ENCODE data around the gene PPP1R8. TPM values are rescaled to one million over a fixed set of nuclear protein-coding genes. Genes with fewer than 3 reads are reported as not detected.

Gene PPP1R8
- total RNA-seq, 2 experiments from 2014 or later: 57.3 to 72.4 TPM

- BruUV-seq (replicated peaks): no TSS peak
- ChIA-PET POLR2A (no interaction called here), CTCF (ENCODE audit: unreplicated experiment) (interaction anchor here (0.6 kb wide), 1 partner anchor 257 kb away, joined by 3 read pairs; no protein-coding TSS in a partner anchor)
- H3K27ac ChIP-seq (ENCODE audit: low read depth, low read length, poor library complexity, severe bottlenecking): no peak overlapping the region
- H3K79me2 ChIP-seq (ENCODE audit: insufficient read depth, low read depth, low read length): no peaks in the 10 kb centered on the region
- peaks cover 72% of the 10 kb centered on the region for H3K4me1 ChIP-seq (ENCODE audit: insufficient read depth, low read length, poor library complexity, severe bottlenecking)
- no peak overlapping the region for H3K4me2 ChIP-seq (ENCODE audit: low read length)
- H3K4me3 ChIP-seq (ENCODE audit: low read depth, low read length, poor library complexity, severe bottlenecking): no peak overlapping the region
- no peak for DNase-seq (ENCODE audit: low spot score)
- intact Hi-C loops (cut with micrococcal nuclease; ENCODE audit: unreplicated experiment): no loop called here
- H3K9me3 ChIP-seq (ENCODE audit: low read length): no peaks in the 10 kb centered on the region
- H4K20me1 ChIP-seq (ENCODE audit: insufficient read depth, low read length): no peaks in the 10 kb centered on the region
- no peak for TF ChIP-seq EZH2phosphoT487 (IDR thresholded peaks at IDR 0.05; ENCODE audit: borderline replicate concordance, low read depth, low read length)
- no peak for TF ChIP-seq CTCF (conservative IDR thresholded peaks at IDR 0.05; ENCODE audit: low read length)
- no peaks in the 10 kb centered on the region for H3K9me2 ChIP-seq (ENCODE audit: insufficient read depth, low read length)
- no peak overlapping the region for H2AFZ ChIP-seq (ENCODE audit: low read length)
- H3K36me3 ChIP-seq (ENCODE audit: insufficient read depth, low read length): peaks cover 36% of the 10 kb centered on the region
These were observed 55.2 kb downstream of the PPP1R8 start for GRCh38 chr1:27885621-27886352.

GRCh38 chr1:27886353-27886679, 55.7 kb downstream of the PPP1R8 start:
- BruUV-seq (replicated peaks): no TSS peak
- CTCF ChIA-PET (ENCODE audit: unreplicated experiment): interaction anchor here (0.6 kb wide), 1 partner anchor 258 kb away, joined by 3 read pairs; no protein-coding TSS in a partner anchor
- Histone ChIP-seq H3K36me3 (ENCODE audit: insufficient read depth, low read length) (peaks cover 41% of the 10 kb centered on the region), H3K27ac (ENCODE audit: low read depth, low read length, poor library complexity, severe bottlenecking) (peak overlapping the region; percentile 52), H3K4me3 (ENCODE audit: low read depth, low read length, poor library complexity, severe bottlenecking) (no peak overlapping the region), H3K4me1 (ENCODE audit: insufficient read depth, low read length, poor library complexity, severe bottlenecking) (peaks cover 77% of the 10 kb centered on the region), H4K20me1 (ENCODE audit: insufficient read depth, low read length) (no peaks in the 10 kb centered on the region), H3K79me2 (ENCODE audit: insufficient read depth, low read depth, low read length) (no peaks in the 10 kb centered on the region), H3K9me2 (ENCODE audit: insufficient read depth, low read length) (no peaks in the 10 kb centered on the region), H3K9me3 (ENCODE audit: low read length) (no peaks in the 10 kb centered on the region), H3K4me2 (ENCODE audit: low read length) (peak overlapping the region; percentile 64; the same call in 1 of the 2 replicates), H2AFZ (ENCODE audit: low read length) (no peak overlapping the region)
- no peak for DNase-seq (ENCODE audit: low spot score)
- POLR2A ChIA-PET: no interaction called here
- TF ChIP-seq CTCF (conservative IDR thresholded peaks at IDR 0.05; ENCODE audit: low read length): no peak
- no peak for TF ChIP-seq EZH2phosphoT487 (IDR thresholded peaks at IDR 0.05; ENCODE audit: borderline replicate concordance, low read depth, low read length)
- intact Hi-C loops (cut with micrococcal nuclease; ENCODE audit: unreplicated experiment): no loop called here

- TF ChIP-seq CTCF (conservative IDR thresholded peaks at IDR 0.05; ENCODE audit: low read length) (no peak), EZH2phosphoT487 (IDR thresholded peaks at IDR 0.05; ENCODE audit: borderline replicate concordance, low read depth, low read length) (no peak)
- H2AFZ ChIP-seq (ENCODE audit: low read length): no peak overlapping the region
- intact Hi-C loops (cut with micrococcal nuclease; ENCODE audit: unreplicated experiment): no loop called here
- H3K4me3 ChIP-seq (ENCODE audit: low read depth, low read length, poor library complexity, severe bottlenecking): no peak overlapping the region
- ChIA-PET POLR2A (no interaction called here), CTCF (ENCODE audit: unreplicated experiment) (interaction anchor here (0.6 kb wide), 1 partner anchor 258 kb away, joined by 3 read pairs; no protein-coding TSS in a partner anchor)
- BruUV-seq (replicated peaks): no TSS peak
- DNase-seq (ENCODE audit: low spot score): no peak
- no peaks in the 10 kb centered on the region for H3K79me2 ChIP-seq (ENCODE audit: insufficient read depth, low read depth, low read length)
- H3K9me3 ChIP-seq (ENCODE audit: low read length): no peaks in the 10 kb centered on the region
- H3K4me2 ChIP-seq (ENCODE audit: low read length): peak overlapping the region; percentile 64
- peaks cover 45% of the 10 kb centered on the region for H3K36me3 ChIP-seq (ENCODE audit: insufficient read depth, low read length)
- no peaks in the 10 kb centered on the region for H3K9me2 ChIP-seq (ENCODE audit: insufficient read depth, low read length)
- H3K27ac ChIP-seq (ENCODE audit: low read depth, low read length, poor library complexity, severe bottlenecking): peak overlapping the region; percentile 52
- peaks cover 81% of the 10 kb centered on the region for H3K4me1 ChIP-seq (ENCODE audit: insufficient read depth, low read length, poor library complexity, severe bottlenecking)
- H4K20me1 ChIP-seq (ENCODE audit: insufficient read depth, low read length): no peaks in the 10 kb centered on the region
These were observed 56.2 kb downstream of the PPP1R8 start for GRCh38 chr1:27886744-27887143.
